A673 (cell line): ENCODE results near the gene STUB1.

Experiments
- CTCF ChIP-seq: fragments of 300-800, 200-600 bp; sonication (generic); conservative IDR thresholded peaks from 2 replicates; pipeline ENCODE4 v1.5.1; 2017; ENCODE audit warnings: low read depth, mild to moderate bottlenecking, antibody characterized with exemption, low read length, moderate library complexity, mixed read lengths
- EZH2 ChIP-seq: fragments of 200-600 bp; sonication (generic); IDR thresholded peaks from 2 replicates; pipeline ENCODE4 v1.6.1; 2017; ENCODE audit warnings: borderline replicate concordance, low read depth, mild to moderate bottlenecking, mixed read lengths, antibody characterized with exemption, low read length; ENCODE audit not compliant: poor library complexity, severe bottlenecking

- TF ChIP-seq CTCF = no peak
- no peak for TF ChIP-seq EZH2
These were observed 13.2 kb downstream of the STUB1 start for GRCh38 chr16:693364-693763.
